GM21723 (cell line): ENCODE measurements around the gene ZSWIM6.
A peak's percentile ranks its signal among the peaks of the same experiment; 100 is the strongest.

Experiments used
- ATAC-seq: cut with Tn5 transposase; IDR thresholded peaks from one replicate; pipeline ENCODE4 v1.9.1; 2021; ENCODE audit warnings: mild to moderate bottlenecking, moderate library complexity; ENCODE audit not compliant: unreplicated experiment

ZSWIM6 gene

GRCh38 chr5:61525512-61526206 lies 193.6 kb downstream of the ZSWIM6 start:
- ATAC-seq: no peak

DNA sequence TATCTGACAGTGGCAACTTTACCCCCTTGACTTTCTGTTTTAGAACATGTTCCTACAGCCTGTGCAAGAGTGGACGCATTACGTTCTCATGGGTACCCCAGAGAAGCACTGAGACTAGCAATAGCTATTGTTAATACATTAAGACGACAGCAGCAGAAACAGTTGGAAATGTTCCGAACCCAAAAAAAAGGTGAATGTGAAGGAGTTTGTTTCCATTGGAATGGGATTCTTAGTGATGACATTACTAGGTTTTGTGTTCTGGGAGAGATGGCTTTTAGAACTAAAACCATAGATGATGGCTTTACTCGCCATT lies 194.1 kb downstream of the ZSWIM6 start:
- ATAC-seq: no peak

- no peak for ATAC-seq
These were observed 200.9 kb downstream of the ZSWIM6 start for GRCh38 chr5:61532983-61533382.

GRCh38 chr5:61534481-61535267 lies 202.6 kb downstream of the ZSWIM6 start:
- ATAC-seq: peak; percentile 93

GRCh38 chr5:61535828-61536227 lies 203.8 kb downstream of the ZSWIM6 start:
- no peak for ATAC-seq

DNA sequence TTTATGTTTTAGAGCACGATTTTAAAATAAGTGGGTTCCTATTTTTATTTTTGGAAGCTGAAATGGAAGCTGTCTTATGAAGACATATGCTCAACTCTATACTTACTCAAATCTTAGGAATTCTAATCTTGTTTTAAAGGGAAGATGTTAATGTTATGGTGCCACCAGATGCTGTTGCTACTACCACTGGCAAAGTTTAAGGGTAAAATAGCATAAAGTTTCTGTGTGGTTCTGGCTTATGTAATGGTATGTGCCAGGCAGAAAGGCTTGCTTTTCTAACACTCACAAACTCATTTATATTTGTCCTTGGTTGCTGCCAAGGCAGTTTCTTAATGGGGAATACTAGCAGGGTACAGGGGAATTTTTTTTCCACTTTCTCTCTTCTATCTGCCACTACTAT lies 204.9 kb downstream of the ZSWIM6 start:
- no peak for ATAC-seq

GRCh38 chr5:61538722-61539501 lies 206.9 kb downstream of the ZSWIM6 start:
- no peak for ATAC-seq

DNA sequence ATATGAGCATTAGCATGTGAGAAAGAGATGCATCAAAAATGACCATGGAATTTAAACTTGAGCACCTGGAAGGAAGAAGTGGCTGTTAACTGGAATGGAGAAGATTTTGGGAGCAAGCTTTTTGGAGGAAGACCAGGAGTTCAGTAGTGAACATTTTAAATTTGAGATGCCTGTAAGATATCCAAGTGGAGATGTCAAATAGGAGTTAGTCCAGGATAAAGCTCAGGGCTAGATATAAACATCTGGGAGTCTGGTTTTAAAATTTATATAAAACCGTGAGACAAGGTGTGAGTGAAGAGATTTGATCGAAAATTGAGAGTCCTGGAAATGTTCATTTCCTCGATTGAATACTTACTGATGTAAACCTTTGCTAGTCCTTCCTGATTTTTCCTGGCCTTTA lies 217.5 kb downstream of the ZSWIM6 start:
- no peak for ATAC-seq

DNA sequence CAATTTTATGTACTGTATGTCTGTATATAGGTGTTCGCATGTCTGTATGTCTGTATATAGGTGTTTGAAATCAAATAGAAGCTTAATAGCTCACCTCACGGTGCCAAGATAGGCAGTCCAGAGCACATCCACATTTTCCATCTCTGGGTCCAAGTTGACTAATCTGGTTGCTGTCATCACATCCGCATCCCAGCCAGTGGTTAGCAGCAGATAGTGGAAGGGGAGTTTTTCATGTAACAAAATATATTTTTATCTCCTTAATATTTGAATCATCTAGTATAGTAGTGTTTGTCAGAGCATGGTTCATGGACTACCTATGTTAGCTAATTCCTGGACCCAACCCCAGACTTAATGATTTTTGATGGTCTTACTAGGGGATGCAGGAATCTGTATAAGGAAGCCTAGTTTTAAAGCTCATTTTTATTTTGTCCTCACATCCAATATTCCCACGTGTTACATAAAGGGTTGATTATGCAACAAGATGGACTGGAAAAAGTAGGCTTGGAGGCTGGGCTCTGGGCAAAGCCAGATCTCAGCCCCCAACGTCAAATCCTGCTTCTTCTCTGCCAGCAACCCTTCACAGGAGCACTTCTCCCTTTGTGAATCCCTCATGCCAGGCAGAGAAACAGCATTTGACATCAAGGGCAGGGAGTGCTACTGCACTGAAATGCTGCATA lies 219.7 kb downstream of the ZSWIM6 start:
- ATAC-seq: no peak

GRCh38 chr5:61559146-61559545 lies 227.1 kb downstream of the ZSWIM6 start:
- ATAC-seq: no peak

- ATAC-seq: no peak
These were observed 227.7 kb downstream of the ZSWIM6 start for GRCh38 chr5:61559722-61560121.

GRCh38 chr5:61563401-61563800 lies 231.3 kb downstream of the ZSWIM6 start:
- ATAC-seq: no peak

DNA sequence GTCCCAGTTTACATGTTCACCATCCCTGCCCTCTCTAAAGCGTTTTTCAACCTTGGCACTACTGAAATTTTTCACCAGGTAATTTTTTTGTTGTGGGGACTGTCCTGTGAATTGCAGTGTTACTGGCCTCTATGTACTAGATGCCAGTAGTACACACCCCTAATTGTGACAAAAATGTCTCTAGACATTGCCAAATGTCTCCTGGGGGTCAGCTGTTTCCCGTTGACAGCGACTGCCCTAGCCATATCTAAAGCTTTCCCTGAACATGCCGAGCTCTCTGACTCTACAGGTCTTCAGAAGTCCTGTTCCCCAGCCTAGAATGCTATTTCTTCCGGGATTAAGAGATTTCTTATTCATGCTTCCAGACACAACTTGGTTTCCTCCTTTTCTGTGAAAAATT lies 235.3 kb downstream of the ZSWIM6 start:
- ATAC-seq: no peak

DNA sequence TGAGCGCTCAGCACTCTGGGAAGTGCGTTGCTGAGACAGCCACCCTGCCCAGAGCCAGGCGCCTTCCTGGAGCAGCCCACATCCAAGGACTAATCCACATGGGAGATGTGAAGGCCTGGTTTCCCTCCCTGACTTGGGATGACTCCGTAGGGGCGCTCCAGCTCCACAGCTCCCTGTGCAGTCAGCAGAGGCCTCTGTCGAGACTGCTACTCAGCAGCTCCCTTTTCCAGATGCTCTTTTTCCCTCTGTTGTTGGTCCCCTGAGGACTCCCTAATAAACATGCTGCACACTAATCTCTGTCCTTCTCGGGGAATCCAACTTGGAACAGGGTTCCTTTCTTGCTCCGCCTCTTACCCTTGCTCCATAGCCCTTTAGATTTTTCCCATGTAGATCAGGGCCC lies 237.3 kb downstream of the ZSWIM6 start:
- no peak for ATAC-seq

- ATAC-seq: no peak
These were observed 238.7 kb downstream of the ZSWIM6 start for GRCh38 chr5:61570767-61571166.

GRCh38 chr5:61572959-61573358 lies 240.9 kb downstream of the ZSWIM6 start:
- no peak for ATAC-seq

DNA sequence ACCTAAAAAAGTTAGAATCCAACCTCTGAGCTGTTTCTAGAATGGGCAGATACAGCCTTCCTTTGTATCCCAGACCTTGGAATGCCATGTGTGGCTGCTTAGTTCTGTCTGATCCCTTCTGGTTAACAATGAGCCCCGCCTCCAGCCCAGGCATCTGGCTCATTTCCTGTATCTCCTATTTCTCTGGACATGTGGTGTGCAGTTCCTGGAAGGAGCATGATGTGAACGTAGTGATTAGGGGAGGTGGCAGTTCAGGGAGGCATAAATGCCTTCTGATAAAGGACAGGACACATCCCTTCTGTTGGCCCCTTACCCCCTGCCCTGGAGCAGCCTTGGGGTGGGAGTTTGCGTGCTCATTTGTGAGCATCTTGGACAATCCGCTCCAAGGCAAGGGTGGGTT lies 243.0 kb downstream of the ZSWIM6 start:
- ATAC-seq: no peak

GRCh38 chr5:61575581-61575980 lies 243.5 kb downstream of the ZSWIM6 start:
- ATAC-seq: no peak

GRCh38 chr5:61576556-61576955 lies 244.5 kb downstream of the ZSWIM6 start:
- ATAC-seq: no peak

GRCh38 chr5:61578858-61579503 lies 246.9 kb downstream of the ZSWIM6 start:
- no peak for ATAC-seq
